ENCODE results near the gene ESAM. TPM values are rescaled to one million over a fixed set of nuclear protein-coding genes. Genes with fewer than 3 reads are reported as not detected.

ESAM gene
- total RNA-seq (ENCODE audit: low replicate concordance): 0.23 and 3.8 TPM in 2 replicates

GRCh38 chr11:124762105-124762623 is at the start of gene ESAM:
Gene ESAM (minus strand): TSS chr11:124762290. CDS start chr11:124762154, 136 bp downstream.

GRCh38 chr11:124800226-124800929 is 38.3 kb upstream of the ESAM start, which contains the start of gene MSANTD2:
Gene MSANTD2 (minus strand): TSS chr11:124800406. CDS start chr11:124800380, 26 bp downstream.

GRCh38 chr11:124751741-124752470 is 10.2 kb downstream of the ESAM start, which contains the start of gene VSIG2:
Gene VSIG2 (minus strand): TSS chr11:124752255. CDS start chr11:124752137, 118 bp downstream.

GRCh38 chr11:124739479-124740276 is 22.4 kb downstream of the ESAM start, which contains the start of gene NRGN:
Gene NRGN (plus strand): TSS chr11:124739942. CDS start chr11:124740085, 143 bp downstream.

Other genes with a start within 250 kb of the ESAM start
- gene OR8B12, start 218.6 kb downstream of the ESAM start, total RNA-seq (ENCODE audit: low replicate concordance): not detected in 2 replicates
- gene OR8A1, start 192.3 kb downstream of the ESAM start, total RNA-seq (ENCODE audit: low replicate concordance): not detected in 2 replicates
- gene PANX3, start 150.9 kb downstream of the ESAM start, total RNA-seq (ENCODE audit: low replicate concordance): not detected in 2 replicates
- gene TBRG1, start 139.4 kb downstream of the ESAM start, total RNA-seq (ENCODE audit: low replicate concordance): 14.5 and 18.3 TPM in 2 replicates
- 12.5 and 20.1 TPM in 2 replicates for gene SIAE, start 88.6 kb downstream of the ESAM start, total RNA-seq (ENCODE audit: low replicate concordance)
- 7.8 and 10.1 TPM in 2 replicates for gene SPA17, start 88.4 kb downstream of the ESAM start, total RNA-seq (ENCODE audit: low replicate concordance)
- 0.30 and 0.47 TPM in 2 replicates for gene NRGN, start 22.3 kb downstream of the ESAM start, total RNA-seq (ENCODE audit: low replicate concordance)
- gene VSIG2, start 10.0 kb downstream of the ESAM start, total RNA-seq (ENCODE audit: low replicate concordance): not detected in 2 replicates
- gene MSANTD2, start 38.1 kb upstream of the ESAM start, total RNA-seq (ENCODE audit: low replicate concordance): 2.9 and 6.5 TPM in 2 replicates
- gene ROBO3, start 103.1 kb upstream of the ESAM start, total RNA-seq (ENCODE audit: low replicate concordance): 2.9 and 19.0 TPM in 2 replicates
- 0.35 and 0.53 TPM in 2 replicates for gene ROBO4, start 135.6 kb upstream of the ESAM start, total RNA-seq (ENCODE audit: low replicate concordance)
- 0.08 TPM in 1 of 2 replicates, not detected in the other for gene HEPN1, start 157.0 kb upstream of the ESAM start, total RNA-seq (ENCODE audit: low replicate concordance)
- gene HEPACAM, start 173.8 kb upstream of the ESAM start, total RNA-seq (ENCODE audit: low replicate concordance): not detected in 2 replicates
- gene CCDC15, start 191.9 kb upstream of the ESAM start, total RNA-seq (ENCODE audit: low replicate concordance): 0.23 and 0.90 TPM in 2 replicates